Measurements from ENCODE around the gene RPL18A.

The RPL18A gene

GRCh38 chr19:17910791-17911360 is 51.2 kb downstream of the RPL18A start:
- no peak for DNase-seq (ENCODE audit: low read depth)
